GM21367 (cell line): Measurements from ENCODE around the gene DIDO1.
A peak's percentile ranks its signal among the peaks of the same experiment; 100 is the strongest.

Source experiments
- ATAC-seq: cut with Tn5 transposase; IDR thresholded peaks from one replicate; pipeline ENCODE4 v1.9.1; 2021; ENCODE audit not compliant: unreplicated experiment

DIDO1 gene

GRCh38 chr20:62951143-62951895 lies 25.0 kb upstream of the DIDO1 start:
- no peak for ATAC-seq

- ATAC-seq: no peak
Observed at GRCh38 chr20:62950741-62951140, 24.4 kb upstream of the DIDO1 start.

- no peak for ATAC-seq
Observed at GRCh38 chr20:62949962-62950361, 23.7 kb upstream of the DIDO1 start.

DNA sequence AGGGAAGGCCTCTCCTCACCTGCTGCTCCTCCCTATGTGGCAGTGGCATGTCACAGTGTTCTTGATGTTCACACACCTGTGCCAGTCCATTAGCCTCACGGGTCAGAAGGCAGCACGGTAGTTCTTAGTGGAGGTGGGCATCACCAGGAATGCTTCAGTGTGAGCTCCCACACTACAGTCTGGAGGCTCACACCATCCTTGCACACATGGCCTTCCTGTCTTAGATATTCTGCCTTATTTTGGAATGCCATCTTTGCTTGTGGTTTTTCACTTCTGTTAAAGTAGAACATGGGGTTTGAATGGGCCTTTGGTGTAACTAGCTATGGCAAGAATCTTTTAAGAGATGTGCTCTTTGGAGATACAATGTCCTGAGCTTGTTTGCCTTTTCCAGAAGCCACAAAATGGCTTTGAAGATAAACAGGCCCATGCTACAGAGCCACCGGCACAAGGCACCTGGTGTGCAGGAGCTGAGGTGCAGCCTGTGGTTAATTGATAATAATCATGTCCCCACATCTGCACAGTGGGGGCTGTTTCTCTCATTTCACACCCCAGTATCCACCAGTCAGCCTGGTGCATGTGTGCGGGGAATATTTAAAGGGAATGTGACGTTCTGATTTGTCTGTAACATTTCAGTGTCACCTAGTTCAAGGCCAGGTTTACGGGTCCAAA lies 23.0 kb upstream of the DIDO1 start:
- no peak for ATAC-seq

DNA sequence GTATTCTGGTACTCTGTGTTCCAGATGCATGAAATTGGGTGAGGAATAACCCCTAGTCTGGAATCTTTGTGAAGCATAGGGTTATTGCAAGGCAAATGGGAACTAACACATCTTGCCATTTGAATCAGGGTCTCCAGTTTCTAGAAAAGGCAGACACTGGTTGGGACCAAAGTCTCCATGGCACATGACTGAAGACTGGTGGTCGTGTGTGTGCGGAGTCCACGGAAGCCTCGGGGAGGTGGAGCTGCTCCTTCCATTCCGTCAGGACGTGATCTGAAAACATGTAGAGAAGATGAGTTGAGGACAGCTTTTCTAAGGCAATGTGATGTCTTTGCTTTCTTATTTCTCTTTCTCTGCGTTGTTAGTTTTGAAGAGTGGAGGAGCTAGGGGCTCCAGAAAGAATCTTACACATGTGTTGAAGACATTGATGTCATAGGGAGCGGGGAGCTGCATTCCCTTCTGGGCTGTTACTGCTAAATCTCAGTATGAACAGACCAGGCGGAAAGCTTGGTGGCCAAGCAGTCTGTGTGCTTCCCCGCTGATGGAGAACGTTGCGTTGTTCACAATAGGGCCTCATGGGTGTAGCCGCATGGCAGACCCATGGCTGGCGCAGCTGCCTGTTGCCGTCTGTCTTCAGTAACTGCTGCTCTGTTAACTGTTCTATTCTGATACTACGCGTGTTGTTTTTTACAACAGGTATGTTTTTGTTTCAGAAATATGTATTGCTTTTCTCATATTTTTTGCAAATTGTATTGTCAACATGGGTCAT lies 21.4 kb upstream of the DIDO1 start:
- ATAC-seq: no peak

DNA sequence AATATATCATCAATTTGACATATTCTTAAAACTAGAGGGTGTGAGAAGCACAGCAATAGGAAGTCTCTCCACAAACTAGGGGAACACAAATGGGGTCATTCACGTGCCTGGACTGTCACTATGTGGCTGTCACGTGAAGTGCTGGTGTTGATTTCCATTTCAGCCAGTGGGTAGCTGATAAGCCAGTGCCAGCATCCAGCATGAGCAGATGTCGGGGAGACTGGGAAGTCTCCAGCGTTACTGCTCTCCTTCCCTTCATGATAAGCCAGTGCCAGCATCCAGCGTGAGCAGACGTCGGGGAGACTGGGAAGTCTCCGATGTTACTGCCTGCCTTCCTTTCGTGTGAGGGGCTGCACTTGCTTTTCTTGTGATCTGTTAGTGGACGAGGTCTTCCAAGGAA lies 20.6 kb upstream of the DIDO1 start:
- no peak for ATAC-seq

DNA sequence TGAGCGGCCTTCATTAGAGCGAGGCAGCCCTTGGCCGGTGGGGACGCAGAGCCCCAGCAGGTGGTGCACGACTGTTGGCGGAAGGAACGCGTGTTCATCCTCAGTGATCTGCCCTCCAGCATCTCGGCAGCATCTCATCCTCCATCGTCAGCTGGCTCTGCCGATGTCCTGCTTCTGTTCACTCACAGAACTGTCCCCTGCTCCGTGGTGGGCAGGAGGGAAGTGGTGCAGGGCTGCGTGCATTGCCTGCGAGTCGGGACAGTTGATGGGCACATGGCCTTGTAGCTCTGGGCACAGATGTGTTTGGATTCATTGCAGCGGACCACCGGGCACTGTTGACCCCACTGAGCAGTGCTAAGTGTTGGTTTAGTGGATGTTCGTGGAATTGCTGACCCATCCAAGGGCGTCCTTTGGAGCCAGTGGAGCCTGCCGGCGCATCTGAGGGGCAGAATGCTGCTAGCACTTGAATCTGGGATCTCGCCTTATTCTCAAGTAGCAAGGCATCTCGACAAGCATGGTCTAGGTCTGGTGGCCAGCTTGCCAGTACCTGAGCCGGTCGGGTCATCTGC lies 19.6 kb upstream of the DIDO1 start:
- ATAC-seq: no peak

DNA sequence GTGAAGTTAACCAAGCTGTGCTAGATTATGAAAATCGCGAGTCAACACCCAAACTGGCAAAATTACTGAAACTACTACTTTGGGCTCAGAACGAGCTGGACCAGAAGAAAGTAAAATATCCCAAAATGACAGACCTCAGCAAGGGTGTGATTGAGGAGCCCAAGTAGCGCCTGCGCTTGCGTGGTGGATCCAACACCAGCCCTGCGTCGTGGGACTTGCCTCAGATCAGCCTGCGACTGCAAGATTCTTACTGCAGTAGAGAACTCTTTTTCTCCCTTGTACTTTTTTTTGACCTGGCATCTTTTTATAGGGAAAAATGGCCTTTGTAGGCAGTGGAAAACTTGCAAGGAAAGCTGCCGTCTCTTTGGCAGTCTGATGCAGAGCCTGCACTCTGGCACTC lies 18.4 kb upstream of the DIDO1 start:
- no peak for ATAC-seq

GRCh38 chr20:62944184-62944583 lies 17.9 kb upstream of the DIDO1 start:
- ATAC-seq: no peak

DNA sequence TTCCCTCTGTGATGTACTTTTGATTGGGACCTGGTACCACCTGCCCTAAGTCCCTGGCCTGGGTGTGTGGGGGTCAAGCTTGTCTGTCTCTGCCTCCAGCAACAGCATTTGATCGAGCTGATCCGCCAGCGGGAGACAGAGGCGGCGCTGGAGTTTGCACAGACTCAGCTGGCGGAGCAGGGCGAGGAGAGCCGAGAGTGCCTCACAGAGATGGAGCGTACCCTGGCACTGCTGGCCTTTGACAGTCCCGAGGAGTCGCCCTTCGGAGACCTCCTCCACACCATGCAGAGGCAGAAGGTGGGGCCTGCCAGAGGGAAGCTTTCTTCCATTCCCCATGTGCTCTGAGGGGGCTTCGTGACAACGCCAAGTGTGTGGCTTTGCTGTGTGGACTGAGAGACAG lies 17.1 kb upstream of the DIDO1 start:
- ATAC-seq: no peak

GRCh38 chr20:62942456-62942855 lies 16.2 kb upstream of the DIDO1 start:
- ATAC-seq: no peak

- ATAC-seq: no peak
Observed at GRCh38 chr20:62941792-62942191, 15.5 kb upstream of the DIDO1 start.

GRCh38 chr20:62940875-62941274 lies 14.6 kb upstream of the DIDO1 start:
- ATAC-seq: no peak

GRCh38 chr20:62938105-62938888 lies 12.0 kb upstream of the DIDO1 start, which contains the start of gene GID8:
Gene GID8 (plus strand): TSS chr20:62938147. CDS start chr20:62941503, 3,356 bp downstream.
- ATAC-seq: peak; percentile 41

DNA sequence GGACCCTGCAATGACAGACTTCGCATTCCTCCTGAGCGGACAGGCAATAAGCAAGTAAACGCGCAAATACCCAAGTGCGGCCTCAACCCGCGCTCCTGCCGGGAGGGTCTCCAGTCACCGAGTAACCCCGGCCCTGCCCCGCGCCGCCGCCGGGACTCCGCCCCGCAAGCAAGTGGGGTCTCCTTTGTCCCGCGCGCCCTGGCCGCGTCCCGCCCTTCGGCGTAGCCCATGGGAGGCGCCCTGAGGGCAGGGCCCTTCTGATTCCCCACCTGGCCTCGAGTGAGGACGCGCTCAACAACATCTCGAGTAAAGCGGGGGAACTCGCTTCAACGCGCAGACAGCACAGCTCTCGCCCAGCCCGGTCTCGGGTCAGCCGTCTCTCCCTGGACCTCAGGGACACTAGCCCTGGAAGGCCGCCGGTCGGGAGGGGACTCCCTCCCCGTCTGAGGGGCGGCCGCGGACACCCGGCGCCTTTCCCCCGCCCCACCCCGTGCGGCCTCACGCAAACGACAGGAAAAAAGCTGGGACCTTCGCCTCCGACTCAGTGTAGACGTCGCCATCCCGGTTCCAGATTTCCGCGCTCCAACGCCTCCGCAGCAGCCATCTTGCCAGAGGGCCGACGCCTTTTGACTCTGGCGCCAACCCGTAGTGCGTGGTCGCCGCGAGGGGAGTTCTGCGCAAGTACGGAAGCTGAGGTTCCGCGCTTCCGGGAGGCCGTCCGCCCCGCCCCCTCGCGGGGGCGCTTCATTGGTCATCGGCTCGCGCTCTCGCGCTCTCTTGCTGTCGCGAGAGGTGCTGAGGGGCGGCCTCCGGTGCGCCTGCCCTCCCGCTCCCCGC lies 11.2 kb upstream of the DIDO1 start:
- peak; percentile 74 for ATAC-seq

DNA sequence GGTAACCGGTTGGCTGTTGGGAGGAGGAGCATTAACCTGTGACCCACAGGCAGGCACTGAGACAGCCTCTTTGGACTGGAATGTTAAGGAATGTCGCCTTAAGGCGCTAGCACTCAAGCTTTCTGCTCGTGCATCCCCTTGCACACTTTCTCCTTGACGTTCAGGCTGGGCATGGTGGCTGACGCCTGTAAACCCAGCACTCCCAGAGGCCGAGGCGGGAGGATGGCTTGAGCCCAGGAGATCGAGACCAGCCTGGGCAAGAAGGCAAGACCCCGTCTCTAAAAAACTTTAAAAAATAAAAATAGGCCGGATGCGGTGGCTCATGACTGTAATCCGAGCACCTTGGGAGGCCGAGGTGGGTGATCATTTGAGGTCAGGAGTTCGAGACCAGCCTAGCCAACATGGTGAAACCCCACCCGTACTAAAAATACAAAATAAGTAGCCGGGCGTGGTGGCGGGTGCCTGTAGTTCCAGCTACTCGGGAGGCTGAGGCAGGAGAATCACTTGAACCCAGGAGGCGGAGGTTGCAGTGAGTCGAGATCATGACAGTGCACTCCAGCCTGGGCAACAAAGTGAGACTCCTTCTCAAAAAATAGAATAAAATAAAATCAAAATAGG lies 9.8 kb upstream of the DIDO1 start:
- no peak for ATAC-seq

GRCh38 chr20:62935204-62935967 lies 9.1 kb upstream of the DIDO1 start:
- no peak for ATAC-seq

DNA sequence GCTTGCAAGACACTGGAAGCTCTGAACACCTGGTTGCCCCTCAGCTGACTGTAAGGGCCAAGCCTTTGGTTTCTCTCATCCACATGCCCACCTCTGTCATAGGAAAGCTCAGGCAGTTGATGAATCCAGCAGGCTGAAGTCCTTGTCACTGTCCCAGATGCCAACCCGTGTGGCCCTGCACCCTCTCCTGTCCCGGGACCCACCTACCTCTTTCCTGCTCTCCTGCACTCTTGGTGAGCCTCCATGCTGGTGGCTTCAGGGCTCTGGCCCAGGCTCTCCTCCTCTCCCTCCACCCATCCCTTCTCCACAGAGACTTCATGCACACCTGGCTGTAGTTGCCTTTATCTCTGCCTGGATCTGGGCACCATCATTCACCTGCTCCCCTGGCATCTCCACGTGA lies 7.7 kb upstream of the DIDO1 start:
- no peak for ATAC-seq

GRCh38 chr20:62931464-62931863 lies 5.2 kb upstream of the DIDO1 start:
- ATAC-seq: no peak
